Measurements from ENCODE around the gene TMEM238L. TPM values are rescaled to one million over a fixed set of nuclear protein-coding genes. Genes with fewer than 3 reads are reported as not detected.

Gene TMEM238L
- total RNA-seq, 1 experiment from 2014 or later = not detected

- Histone ChIP-seq H3K9me3 (ENCODE audit: control insufficient read depth, low read depth, low read length) (no peaks in the 10 kb centered on the region), H2BK15ac (ENCODE audit: low read depth, low read length) (no peak overlapping the region), H3T11ph (ENCODE audit: low read length) (no peak overlapping the region), H3K4ac (ENCODE audit: low read depth, low read length) (no peak overlapping the region), H2AK5ac (ENCODE audit: insufficient read length, low read length) (no peak overlapping the region), H3K14ac (ENCODE audit: insufficient read depth, low read length) (no peak overlapping the region), H3K27me3 (ENCODE audit: insufficient read depth, low read length) (no peaks in the 10 kb centered on the region), H3K27ac (ENCODE audit: insufficient read length, low read depth, low read length) (no peak overlapping the region), H2AFZ (ENCODE audit: low read length) (no peak overlapping the region), H2BK5ac (ENCODE audit: insufficient read length, low read length) (no peak overlapping the region), H2BK120ac (ENCODE audit: low read depth, low read length, poor library complexity, severe bottlenecking) (no peak overlapping the region), H3K23me2 (ENCODE audit: insufficient read length, low read depth, low read length, poor library complexity, severe bottlenecking) (no peaks in the 10 kb centered on the region), H4K91ac (ENCODE audit: insufficient read length, low read depth, low read length) (no peak overlapping the region), H3K56ac (ENCODE audit: insufficient read length, low read depth, low read length) (no peak overlapping the region), H4K5ac (ENCODE audit: insufficient read length, low read depth, low read length) (no peak overlapping the region), H3K18ac (ENCODE audit: insufficient read length, low read depth, low read length) (no peak overlapping the region), H3K4me2 (ENCODE audit: insufficient read depth, insufficient read length, low read length) (no peak overlapping the region), H3K23ac (ENCODE audit: insufficient read length, low read depth, low read length) (no peak overlapping the region), H4K8ac (replicated peaks; ENCODE audit: insufficient read length, low read depth, low read length) (no peak overlapping the region), H2BK20ac (ENCODE audit: low read depth, low read length, poor library complexity, severe bottlenecking) (no peak overlapping the region), H2BK12ac (ENCODE audit: insufficient read length, low read depth, low read length) (no peak overlapping the region), H4K20me1 (ENCODE audit: control insufficient read depth, insufficient read depth, insufficient read length) (no peaks in the 10 kb centered on the region), H3K79me2 (ENCODE audit: insufficient read depth, low read length) (no peaks in the 10 kb centered on the region), H3K4me1 (ENCODE audit: insufficient read depth, low read length) (peaks cover 16% of the 10 kb centered on the region; the same call in 1 of the 2 replicates), H3K9ac (ENCODE audit: extremely low read depth, insufficient read length, low read length) (no peak overlapping the region), H3K79me1 (ENCODE audit: insufficient read depth, low read depth, low read length, poor library complexity, severe bottlenecking) (no peaks in the 10 kb centered on the region)
- Mint-ChIP-seq H3K27ac (no peak overlapping the region), H3K4me3 (no peak overlapping the region), H3K27me3 (ENCODE audit: low read depth) (no peaks in the 10 kb centered on the region), H3K4me1 (peaks cover 26 to 31% of the 10 kb centered on the region in 2 experiments), H3K9me3 (no peaks in the 10 kb centered on the region), H3K36me3 (ENCODE audit: insufficient read depth in 1 of 3, low read depth in 3 of 3) (no peaks in the 10 kb centered on the region)
- no CpG with 5 or more reads among the region's 5 CpGs for WGBS (ENCODE audit: extremely low coverage, insufficient read length, low lambda C conversion rate)
- no peak for DNase-seq
- TF ChIP-seq CTCF (conservative IDR thresholded peaks at IDR 0.05) = no peak
Measured at GRCh38 chr17:10831696-10832095, 27.8 kb upstream of the TMEM238L start.

Data from H9 (cell line).